ENCODE data around the gene GALM. TPM values are rescaled to one million over a fixed set of nuclear protein-coding genes. Genes with fewer than 3 reads are reported as not detected.

The GALM gene
- polyA plus RNA-seq, 2 donors: 2.6 to 3.4 TPM

DNA sequence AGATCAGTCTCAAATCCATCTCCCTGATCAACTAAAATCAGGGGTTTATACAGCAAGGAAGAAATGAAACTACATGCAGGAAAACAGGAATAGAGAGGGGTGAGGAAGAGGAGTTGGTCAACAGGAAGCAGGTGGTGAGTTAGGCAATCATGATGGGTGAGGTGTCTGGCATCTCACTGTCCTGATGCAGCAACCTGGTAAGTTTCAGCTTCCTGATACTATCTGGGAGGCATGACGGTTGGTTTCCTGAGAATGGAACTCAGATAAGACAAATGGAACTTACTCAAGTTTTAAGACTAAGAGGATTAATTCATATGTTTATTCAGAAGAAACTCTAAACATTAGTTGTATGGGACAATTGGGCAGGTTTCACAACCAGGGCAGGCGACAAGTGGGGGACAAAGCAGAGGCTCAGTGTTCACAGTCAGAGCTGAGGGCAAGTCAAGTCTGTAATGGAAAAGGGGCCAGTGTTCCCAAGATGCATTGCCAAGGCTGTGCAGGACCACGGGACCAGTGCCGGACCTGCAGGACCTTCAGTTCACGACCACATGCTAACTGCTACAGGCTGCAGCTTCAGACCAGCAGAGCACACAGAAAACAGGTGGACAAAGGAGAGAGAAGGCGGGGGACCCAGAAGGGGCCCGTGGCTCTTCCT is 17.7 kb upstream of the GALM start:
- no peak overlapping the region for H3K4me3 ChIP-seq (ENCODE audit: low read depth in 1 of 2, low read length in 2 of 2)
- WGBS, 2 donors: 82 to 84% methylated on average over 7 of the region's 7 CpGs

DNA sequence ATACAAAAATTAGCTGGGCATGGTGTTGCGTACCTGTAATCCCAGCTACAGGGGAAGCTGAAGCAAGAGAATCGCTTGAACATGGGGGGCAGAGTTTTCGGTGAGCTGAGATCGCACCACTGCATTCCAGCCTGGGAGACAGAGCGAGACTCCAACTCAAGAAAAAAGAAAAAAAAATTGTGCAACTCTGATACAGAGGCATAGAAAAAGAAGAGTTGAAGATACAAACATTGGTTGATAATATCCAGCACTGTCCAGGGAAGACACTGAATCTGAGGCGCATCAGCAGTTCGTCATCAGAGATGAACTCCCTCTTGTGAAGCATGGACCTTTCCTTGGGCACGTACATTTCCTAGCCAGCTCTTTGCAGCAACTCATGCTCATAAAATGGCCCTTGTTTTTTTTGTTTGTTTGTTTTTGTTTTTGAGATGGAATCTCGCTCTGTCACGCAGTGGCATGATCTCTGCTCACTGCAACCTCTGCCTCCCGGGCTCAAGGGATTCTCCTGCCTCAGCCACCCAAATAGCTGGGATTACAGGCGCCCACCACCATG is 16.7 kb upstream of the GALM start:
- no peaks in the 10 kb centered on the region for H3K9me3 ChIP-seq (ENCODE audit: control insufficient read depth in 2 of 2, insufficient read depth in 1 of 2, low read depth in 1 of 2, low read length in 1 of 2)
- no peaks in the 10 kb centered on the region for H3K27me3 ChIP-seq (ENCODE audit: control insufficient read depth in 1 of 2, insufficient read depth in 2 of 2, low read length in 2 of 2)
- H3K27ac ChIP-seq (ENCODE audit: low read depth in 2 of 2, low read length in 1 of 2): no peak overlapping the region
- no peaks in the 10 kb centered on the region for H3K36me3 ChIP-seq (ENCODE audit: control insufficient read depth in 2 of 2, insufficient read depth in 2 of 2, low read length in 1 of 2)
- H3K4me3 ChIP-seq (ENCODE audit: low read depth in 1 of 2, low read length in 2 of 2): no peak overlapping the region
- H3K4me1 ChIP-seq (ENCODE audit: control insufficient read depth in 2 of 2, insufficient read depth in 2 of 2, low read length in 1 of 2): no peaks in the 10 kb centered on the region
- WGBS, 2 donors: 97% methylated on average over 12 of the region's 12 CpGs

More for the DNA sequence above, 17.7 kb upstream of the GALM start:
- no peaks in the 10 kb centered on the region for H3K27me3 ChIP-seq (ENCODE audit: control insufficient read depth in 1 of 2, insufficient read depth in 2 of 2, low read length in 2 of 2)
- no peaks in the 10 kb centered on the region for H3K36me3 ChIP-seq (ENCODE audit: control insufficient read depth in 2 of 2, insufficient read depth in 2 of 2, low read length in 1 of 2)
- no peaks in the 10 kb centered on the region for H3K4me1 ChIP-seq (ENCODE audit: control insufficient read depth in 2 of 2, insufficient read depth in 2 of 2, low read length in 1 of 2)
- no peaks in the 10 kb centered on the region for H3K9me3 ChIP-seq (ENCODE audit: control insufficient read depth in 2 of 2, insufficient read depth in 1 of 2, low read depth in 1 of 2, low read length in 1 of 2)
- no peak overlapping the region for H3K27ac ChIP-seq (ENCODE audit: low read depth in 2 of 2, low read length in 1 of 2)

DNA sequence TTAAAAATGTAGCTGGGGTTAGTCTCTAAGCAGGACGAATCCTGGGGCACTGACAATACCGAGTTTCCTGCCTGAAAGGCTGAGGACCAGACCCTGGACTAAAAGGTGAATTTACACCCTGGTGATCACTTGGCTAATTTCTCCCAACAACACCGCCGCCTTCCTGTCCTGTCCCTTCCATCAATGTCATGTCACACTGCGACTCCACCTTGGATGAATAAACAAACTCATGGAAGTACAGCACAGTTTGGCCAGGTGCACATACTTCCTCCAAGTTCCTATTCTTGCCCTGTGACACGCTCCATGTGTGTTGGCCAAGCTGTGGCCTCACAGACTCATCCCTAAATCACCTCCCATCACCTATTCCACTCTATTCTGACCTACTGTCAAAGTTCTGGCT is 15.9 kb upstream of the GALM start:
- no peak overlapping the region for H3K4me3 ChIP-seq (ENCODE audit: low read depth in 1 of 2, low read length in 2 of 2)
- 81 to 89% methylated on average over 6 of the region's 6 CpGs for WGBS, 2 donors

DNA sequence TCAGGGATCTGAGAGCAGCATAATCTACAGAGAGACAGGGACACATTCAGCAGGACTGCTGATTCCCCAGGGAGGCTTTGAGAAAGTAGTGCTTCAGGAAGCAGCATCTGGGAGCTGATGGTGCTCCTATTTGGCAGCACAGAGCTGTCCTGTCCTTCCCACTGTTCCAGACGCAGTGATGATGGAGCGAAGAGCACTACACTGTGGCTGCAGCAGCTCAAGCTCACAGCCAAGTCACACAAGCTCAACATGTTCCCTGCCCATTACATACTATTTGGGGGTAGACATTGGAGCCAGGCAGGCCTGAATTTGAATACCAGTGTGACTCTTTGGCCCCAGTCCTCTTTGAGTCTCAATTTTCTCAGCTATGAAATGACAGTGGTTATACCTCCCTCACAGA is 15.2 kb upstream of the GALM start:
- no peak overlapping the region for H3K4me3 ChIP-seq (ENCODE audit: low read depth in 1 of 2, low read length in 2 of 2)
- no peaks in the 10 kb centered on the region for H3K9me3 ChIP-seq (ENCODE audit: control insufficient read depth in 2 of 2, insufficient read depth in 1 of 2, low read depth in 1 of 2, low read length in 1 of 2)
- 98 to 100% methylated on average over 2 of the region's 2 CpGs for WGBS, 2 donors
- H3K36me3 ChIP-seq (ENCODE audit: control insufficient read depth in 2 of 2, insufficient read depth in 2 of 2, low read length in 1 of 2): no peaks in the 10 kb centered on the region
- no peak overlapping the region for H3K27ac ChIP-seq (ENCODE audit: low read depth in 2 of 2, low read length in 1 of 2)
- no peaks in the 10 kb centered on the region for H3K27me3 ChIP-seq (ENCODE audit: control insufficient read depth in 1 of 2, insufficient read depth in 2 of 2, low read length in 2 of 2)
- H3K4me1 ChIP-seq (ENCODE audit: control insufficient read depth in 2 of 2, insufficient read depth in 2 of 2, low read length in 1 of 2): no peaks in the 10 kb centered on the region

More for the DNA sequence above, 15.9 kb upstream of the GALM start:
- Histone ChIP-seq H3K27ac (ENCODE audit: low read depth in 2 of 2, low read length in 1 of 2) (no peak overlapping the region), H3K4me1 (ENCODE audit: control insufficient read depth in 2 of 2, insufficient read depth in 2 of 2, low read length in 1 of 2) (no peaks in the 10 kb centered on the region), H3K27me3 (ENCODE audit: control insufficient read depth in 1 of 2, insufficient read depth in 2 of 2, low read length in 2 of 2) (no peaks in the 10 kb centered on the region), H3K36me3 (ENCODE audit: control insufficient read depth in 2 of 2, insufficient read depth in 2 of 2, low read length in 1 of 2) (no peaks in the 10 kb centered on the region), H3K9me3 (ENCODE audit: control insufficient read depth in 2 of 2, insufficient read depth in 1 of 2, low read depth in 1 of 2, low read length in 1 of 2) (no peaks in the 10 kb centered on the region)

DNA sequence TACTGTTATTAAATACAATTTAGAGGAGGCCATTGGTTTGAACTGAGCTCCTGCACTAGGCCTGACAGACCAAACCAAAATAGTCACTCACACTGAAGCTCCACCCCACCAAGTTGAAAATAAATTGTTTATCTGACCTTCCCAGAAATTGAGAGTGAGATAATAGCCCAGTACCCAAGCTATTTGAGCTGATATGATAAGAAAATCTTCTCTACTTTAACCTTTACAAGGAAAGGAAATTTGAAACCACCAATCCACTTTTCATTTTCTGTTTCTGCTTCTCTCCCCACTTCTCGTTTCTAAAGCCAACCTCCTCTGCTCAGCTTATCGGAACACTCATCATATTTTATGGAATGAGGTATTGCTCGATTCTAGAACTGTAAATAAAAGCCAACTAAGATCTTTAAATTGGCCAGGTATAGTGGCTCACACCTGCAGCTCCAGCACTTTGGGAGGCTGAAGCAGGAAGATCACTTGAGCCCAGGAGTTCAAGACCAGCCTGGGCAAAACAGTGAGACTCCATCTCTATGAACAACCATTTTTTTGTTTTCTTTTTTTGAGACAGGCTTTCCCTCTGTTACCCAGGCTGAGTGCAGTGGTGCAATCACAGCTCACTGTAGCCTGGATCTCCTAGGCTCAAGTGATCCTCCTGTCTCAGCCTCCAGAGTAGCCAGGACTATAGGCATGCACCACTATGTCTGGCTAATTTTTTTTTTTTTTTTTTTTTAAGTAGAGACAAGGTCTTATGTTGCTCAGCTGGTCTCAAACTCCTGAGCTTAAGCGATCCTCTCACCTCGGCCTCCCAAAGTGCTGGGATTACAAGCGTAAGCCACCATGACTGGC is 13.3 kb upstream of the GALM start:
- H3K9me3 ChIP-seq (ENCODE audit: control insufficient read depth in 2 of 2, insufficient read depth in 1 of 2, low read depth in 1 of 2, low read length in 1 of 2): no peaks in the 10 kb centered on the region
- WGBS, 2 donors: 75 to 77% methylated on average over 6 of the region's 6 CpGs
- no peak overlapping the region for H3K4me3 ChIP-seq (ENCODE audit: low read depth in 1 of 2, low read length in 2 of 2)
- H3K27ac ChIP-seq (ENCODE audit: low read depth in 2 of 2, low read length in 1 of 2): no peak overlapping the region
- no peaks in the 10 kb centered on the region for H3K27me3 ChIP-seq (ENCODE audit: control insufficient read depth in 1 of 2, insufficient read depth in 2 of 2, low read length in 2 of 2)
- no peaks in the 10 kb centered on the region for H3K36me3 ChIP-seq (ENCODE audit: control insufficient read depth in 2 of 2, insufficient read depth in 2 of 2, low read length in 1 of 2)
- no peaks in the 10 kb centered on the region for H3K4me1 ChIP-seq (ENCODE audit: control insufficient read depth in 2 of 2, insufficient read depth in 2 of 2, low read length in 1 of 2)

DNA sequence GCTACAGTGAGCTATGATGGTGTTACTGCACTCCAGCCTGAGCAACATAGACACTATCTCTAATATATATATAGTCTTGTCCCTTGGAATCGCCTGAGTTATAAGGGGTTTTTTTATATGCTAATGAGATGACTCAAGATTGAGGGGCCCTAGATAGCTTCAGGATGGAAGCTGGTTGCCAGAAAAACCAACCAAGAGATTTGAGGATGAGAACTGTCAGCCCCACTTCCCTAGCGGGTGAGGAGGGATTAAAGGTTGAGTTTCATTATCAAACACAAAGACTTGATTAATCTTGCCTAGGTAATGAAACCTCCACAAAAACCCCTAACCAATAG is 12.6 kb upstream of the GALM start:
- no peaks in the 10 kb centered on the region for H3K4me1 ChIP-seq (ENCODE audit: control insufficient read depth in 2 of 2, insufficient read depth in 2 of 2, low read length in 1 of 2)
- H3K9me3 ChIP-seq (ENCODE audit: control insufficient read depth in 2 of 2, insufficient read depth in 1 of 2, low read depth in 1 of 2, low read length in 1 of 2): no peaks in the 10 kb centered on the region
- no peaks in the 10 kb centered on the region for H3K27me3 ChIP-seq (ENCODE audit: control insufficient read depth in 1 of 2, insufficient read depth in 2 of 2, low read length in 2 of 2)
- WGBS, 2 donors: 74 to 75% methylated on average over 2 of the region's 2 CpGs
- no peak overlapping the region for H3K4me3 ChIP-seq (ENCODE audit: low read depth in 1 of 2, low read length in 2 of 2)
- no peaks in the 10 kb centered on the region for H3K36me3 ChIP-seq (ENCODE audit: control insufficient read depth in 2 of 2, insufficient read depth in 2 of 2, low read length in 1 of 2)
- no peak overlapping the region for H3K27ac ChIP-seq (ENCODE audit: low read depth in 2 of 2, low read length in 1 of 2)

DNA sequence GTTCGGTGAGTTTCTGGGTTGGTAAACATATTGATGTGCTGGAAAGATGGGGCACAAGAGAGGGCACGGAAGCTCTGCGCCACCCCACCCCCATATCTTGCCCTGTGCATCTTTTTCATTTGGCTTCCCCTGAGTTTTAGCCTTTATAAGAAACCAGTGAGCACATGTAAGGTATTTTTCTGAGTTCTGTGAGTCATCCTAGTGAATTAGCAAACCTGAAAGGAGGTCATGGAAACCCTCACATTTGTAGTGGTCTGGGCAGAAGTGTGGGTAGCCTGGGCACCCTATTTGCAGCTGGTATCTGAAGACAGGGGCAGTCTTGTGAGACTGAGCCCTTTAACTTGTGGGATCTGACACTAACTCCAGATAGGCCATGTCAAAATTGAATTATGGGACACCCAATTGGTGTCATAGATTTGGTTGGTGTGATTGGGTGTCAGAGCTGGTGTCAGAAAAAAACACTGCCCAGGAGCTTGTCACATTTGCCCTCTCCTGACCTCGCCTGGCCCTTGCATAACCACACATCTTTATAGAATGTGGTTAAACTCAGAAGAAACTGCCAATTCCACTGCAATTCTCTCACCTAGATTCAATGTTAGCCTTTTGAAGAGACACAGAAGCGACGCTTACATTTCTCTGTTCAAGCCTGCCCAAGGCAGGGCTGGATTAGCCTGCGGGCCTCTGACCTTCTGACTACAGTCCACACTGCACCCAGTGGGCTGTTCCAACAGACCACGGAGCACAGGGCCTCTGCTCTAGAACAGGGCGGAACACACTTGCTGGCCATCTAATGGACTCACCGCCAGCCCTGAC is 12.0 kb upstream of the GALM start:
- Histone ChIP-seq H3K4me3 (ENCODE audit: low read depth in 1 of 2, low read length in 2 of 2) (no peak overlapping the region), H3K27ac (ENCODE audit: low read depth in 2 of 2, low read length in 1 of 2) (no peak overlapping the region), H3K9me3 (ENCODE audit: control insufficient read depth in 2 of 2, insufficient read depth in 1 of 2, low read depth in 1 of 2, low read length in 1 of 2) (no peaks in the 10 kb centered on the region), H3K27me3 (ENCODE audit: control insufficient read depth in 1 of 2, insufficient read depth in 2 of 2, low read length in 2 of 2) (no peaks in the 10 kb centered on the region), H3K36me3 (ENCODE audit: control insufficient read depth in 2 of 2, insufficient read depth in 2 of 2, low read length in 1 of 2) (no peaks in the 10 kb centered on the region), H3K4me1 (ENCODE audit: control insufficient read depth in 2 of 2, insufficient read depth in 2 of 2, low read length in 1 of 2) (no peaks in the 10 kb centered on the region)
- 75 to 78% methylated on average over 10 of the region's 10 CpGs for WGBS, 2 donors

DNA sequence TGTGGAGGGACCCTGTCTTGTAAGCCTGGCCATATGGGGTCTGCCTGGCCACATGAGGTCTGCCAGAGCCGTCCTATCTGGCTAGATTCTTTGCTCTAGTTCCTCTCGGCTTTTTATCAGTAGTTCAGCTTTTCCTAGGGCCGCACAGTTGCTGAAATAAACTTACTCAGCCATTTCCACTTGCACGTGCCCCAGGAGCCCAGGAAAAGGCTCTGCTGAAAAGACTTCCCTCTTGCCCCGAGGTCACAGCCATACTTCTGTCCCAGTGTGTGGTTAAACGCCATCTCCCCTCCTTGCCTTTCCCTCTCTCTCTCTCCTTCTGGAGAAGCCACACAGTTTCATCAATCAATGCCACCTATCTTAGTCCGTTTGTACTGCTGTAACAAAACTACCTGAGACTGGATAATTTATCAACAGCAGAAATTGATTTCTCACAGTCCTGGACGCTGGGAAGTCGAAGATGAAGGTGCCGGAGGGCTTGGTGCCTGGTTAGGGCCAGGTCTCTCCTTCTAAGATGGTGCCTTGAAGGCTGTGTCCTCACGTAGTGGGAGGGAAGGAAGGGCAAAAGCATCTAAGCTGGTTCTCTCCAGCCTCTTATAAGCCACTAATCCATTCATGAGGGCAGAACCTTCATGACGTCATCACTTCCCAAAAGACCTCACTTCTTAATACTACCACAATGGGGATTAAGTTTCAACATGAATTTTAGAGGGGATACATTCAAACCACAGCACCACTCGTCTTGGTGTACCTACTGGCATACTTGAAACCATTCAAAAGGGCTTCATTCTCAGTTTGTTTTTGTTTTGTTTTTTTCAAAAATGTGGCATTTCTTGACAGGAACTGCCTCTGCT is 11.2 kb upstream of the GALM start:
- Histone ChIP-seq H3K36me3 (ENCODE audit: control insufficient read depth in 2 of 2, insufficient read depth in 2 of 2, low read length in 1 of 2) (no peaks in the 10 kb centered on the region), H3K9me3 (ENCODE audit: control insufficient read depth in 2 of 2, insufficient read depth in 1 of 2, low read depth in 1 of 2, low read length in 1 of 2) (no peaks in the 10 kb centered on the region), H3K4me1 (ENCODE audit: control insufficient read depth in 2 of 2, insufficient read depth in 2 of 2, low read length in 1 of 2) (no peaks in the 10 kb centered on the region), H3K27me3 (ENCODE audit: control insufficient read depth in 1 of 2, insufficient read depth in 2 of 2, low read length in 2 of 2) (no peaks in the 10 kb centered on the region), H3K4me3 (ENCODE audit: low read depth in 1 of 2, low read length in 2 of 2) (no peak overlapping the region), H3K27ac (ENCODE audit: low read depth in 2 of 2, low read length in 1 of 2) (no peak overlapping the region)
- 69 to 74% methylated on average over 13 of the region's 13 CpGs for WGBS, 2 donors

DNA sequence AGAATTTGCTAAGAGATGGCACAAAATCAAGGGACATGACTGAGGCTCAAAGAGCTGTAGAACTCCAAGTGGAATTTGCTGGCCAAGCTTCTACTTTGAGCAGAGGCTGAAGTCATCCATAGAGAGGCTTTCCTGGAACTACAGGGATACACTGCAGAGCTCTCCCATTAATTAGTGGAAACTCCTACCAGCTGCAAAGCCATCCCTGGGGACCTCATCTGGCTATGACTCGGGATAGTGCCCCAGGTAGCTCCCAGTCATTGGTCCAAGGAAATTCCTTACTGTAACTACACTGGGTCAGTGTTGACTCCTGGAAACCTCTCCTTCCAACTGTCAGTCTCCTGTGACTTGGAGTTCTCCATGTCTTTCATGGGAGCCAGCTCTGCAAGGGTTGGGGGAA is 10.5 kb upstream of the GALM start:
- no peaks in the 10 kb centered on the region for H3K9me3 ChIP-seq (ENCODE audit: control insufficient read depth in 2 of 2, insufficient read depth in 1 of 2, low read depth in 1 of 2, low read length in 1 of 2)
- WGBS, 2 donors: 87 to 88% methylated on average over 1 of the region's 1 CpG
- no peak overlapping the region for H3K4me3 ChIP-seq (ENCODE audit: low read depth in 1 of 2, low read length in 2 of 2)
- no peaks in the 10 kb centered on the region for H3K4me1 ChIP-seq (ENCODE audit: control insufficient read depth in 2 of 2, insufficient read depth in 2 of 2, low read length in 1 of 2)
- no peaks in the 10 kb centered on the region for H3K36me3 ChIP-seq (ENCODE audit: control insufficient read depth in 2 of 2, insufficient read depth in 2 of 2, low read length in 1 of 2)
- no peak overlapping the region for H3K27ac ChIP-seq (ENCODE audit: low read depth in 2 of 2, low read length in 1 of 2)
- no peaks in the 10 kb centered on the region for H3K27me3 ChIP-seq (ENCODE audit: control insufficient read depth in 1 of 2, insufficient read depth in 2 of 2, low read length in 2 of 2)
